Esophagus squamous epithelium (tissue), 4 donors: ENCODE results near the gene CAMTA1.

Source experiments
- CTCF ChIP-seq, 6 experiments: fragments of 450-650 bp in 4 of 6; fragments of 200-600 bp in 2 of 6; sonication (generic) in 2 of 6; IDR thresholded peaks; one replicate each; pipeline ENCODE4 v1.5.1; 2016 to 2019; ENCODE audit warnings: antibody characterized with exemption in 6 of 6, mild to moderate bottlenecking in 4 of 6, moderate library complexity in 4 of 6
- POLR2A ChIP-seq, 4 donors: fragments of 450-650 bp; IDR thresholded peaks; one replicate each; pipeline ENCODE4 v1.6.1; 2017; ENCODE audit warnings: antibody characterized with exemption in 4 of 4, mild to moderate bottlenecking in 4 of 4, moderate library complexity in 3 of 4

DNA sequence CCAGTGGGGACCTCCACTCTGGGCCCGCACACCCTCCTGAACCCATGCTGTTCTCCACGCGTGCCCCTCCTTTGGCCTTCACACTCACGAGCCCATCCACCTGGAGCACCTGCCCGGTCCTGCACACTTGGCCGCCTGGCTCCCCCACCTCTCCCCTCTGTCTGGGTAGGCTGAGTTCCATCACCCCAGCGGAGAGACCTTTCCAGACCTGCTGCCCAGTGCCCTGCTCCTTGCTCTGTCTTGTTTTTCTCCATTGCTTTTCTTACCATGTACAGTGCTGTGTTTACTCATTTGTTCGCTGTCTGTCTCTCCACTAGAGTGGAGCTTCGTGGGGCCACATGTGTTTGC lies 634.8 kb downstream of the CAMTA1 start:
- TF ChIP-seq CTCF (IDR thresholded peaks at IDR 0.05) (no peak), POLR2A (IDR thresholded peaks at IDR 0.05) (no peak)
